Suprapubic skin (tissue), 4 donors: Measurements from ENCODE around the gene ZNF331.

Experiments used
- CTCF ChIP-seq, 2 donors: fragments of 200-600 bp in 1 of 2; fragments of 450-650 bp in 1 of 2; sonication (generic) in 1 of 2; IDR thresholded peaks; one replicate each; pipeline ENCODE4 v1.5.1; 2016 to 2019; ENCODE audit warnings: antibody characterized with exemption in 2 of 2, mild to moderate bottlenecking in 1 of 2, moderate library complexity in 1 of 2
- EP300 ChIP-seq: sonication (generic); formaldehyde crosslinking; IDR thresholded peaks from one replicate; pipeline ENCODE4 v1.6.1; 2017; ENCODE audit warnings: antibody characterized with exemption
- POLR2A ChIP-seq, 2 donors: fragments of 450-650 bp; IDR thresholded peaks; one replicate each; pipeline ENCODE4 v1.6.1; 2017; ENCODE audit warnings: antibody characterized with exemption in 2 of 2, mild to moderate bottlenecking in 2 of 2, moderate library complexity in 2 of 2
- POLR2AphosphoS5 ChIP-seq, 3 donors: sonication (generic); formaldehyde crosslinking; IDR thresholded peaks; one replicate each; pipeline ENCODE4 v1.6.1; 2017; ENCODE audit warnings: antibody characterized with exemption in 3 of 3

GRCh38 chr19:53595510-53595867, 57.5 kb downstream of the ZNF331 start:
- no peak for TF ChIP-seq EP300
- TF ChIP-seq POLR2A (IDR thresholded peaks at IDR 0.05) = no peak
- no peak for TF ChIP-seq CTCF (IDR thresholded peaks at IDR 0.05)
- no peak for TF ChIP-seq POLR2AphosphoS5 (IDR thresholded peaks at IDR 0.05)
